ENCODE measurements around the gene SFXN3. TPM values are rescaled to one million over a fixed set of nuclear protein-coding genes. Genes with fewer than 3 reads are reported as not detected.

The SFXN3 gene
- total RNA-seq, 2 experiments from 2014 or later: 21.2 to 23.0 TPM

DNA sequence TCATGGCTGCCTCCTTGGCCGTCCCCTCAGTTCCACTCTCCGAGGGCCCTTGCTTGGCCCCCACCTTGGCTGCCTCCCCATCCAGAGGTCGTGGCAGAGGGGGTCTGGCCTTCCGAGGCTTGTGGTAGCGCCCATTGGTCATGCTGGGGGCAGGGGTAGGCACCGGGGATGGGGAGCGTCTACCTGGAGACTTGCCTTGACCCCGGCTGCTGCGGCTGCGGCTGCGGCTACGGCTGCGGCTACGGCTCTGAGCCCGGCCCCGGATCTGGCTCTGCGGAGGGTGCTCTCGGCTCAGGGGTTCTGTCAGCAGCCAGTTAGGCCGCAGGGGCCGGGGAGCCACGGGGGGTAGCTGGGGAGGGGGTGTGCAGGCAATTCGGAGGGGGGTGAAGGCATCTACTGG, 20.7 kb upstream of the SFXN3 start:
- POLR2A ChIA-PET: no interaction called here
- CTCF ChIA-PET: interaction anchor here (1.1 to 2.2 kb wide), 2 partner anchors 8 to 11 kb away, joined by 4 to 14 read pairs; partner anchors contain the start of gene LZTS2

DNA sequence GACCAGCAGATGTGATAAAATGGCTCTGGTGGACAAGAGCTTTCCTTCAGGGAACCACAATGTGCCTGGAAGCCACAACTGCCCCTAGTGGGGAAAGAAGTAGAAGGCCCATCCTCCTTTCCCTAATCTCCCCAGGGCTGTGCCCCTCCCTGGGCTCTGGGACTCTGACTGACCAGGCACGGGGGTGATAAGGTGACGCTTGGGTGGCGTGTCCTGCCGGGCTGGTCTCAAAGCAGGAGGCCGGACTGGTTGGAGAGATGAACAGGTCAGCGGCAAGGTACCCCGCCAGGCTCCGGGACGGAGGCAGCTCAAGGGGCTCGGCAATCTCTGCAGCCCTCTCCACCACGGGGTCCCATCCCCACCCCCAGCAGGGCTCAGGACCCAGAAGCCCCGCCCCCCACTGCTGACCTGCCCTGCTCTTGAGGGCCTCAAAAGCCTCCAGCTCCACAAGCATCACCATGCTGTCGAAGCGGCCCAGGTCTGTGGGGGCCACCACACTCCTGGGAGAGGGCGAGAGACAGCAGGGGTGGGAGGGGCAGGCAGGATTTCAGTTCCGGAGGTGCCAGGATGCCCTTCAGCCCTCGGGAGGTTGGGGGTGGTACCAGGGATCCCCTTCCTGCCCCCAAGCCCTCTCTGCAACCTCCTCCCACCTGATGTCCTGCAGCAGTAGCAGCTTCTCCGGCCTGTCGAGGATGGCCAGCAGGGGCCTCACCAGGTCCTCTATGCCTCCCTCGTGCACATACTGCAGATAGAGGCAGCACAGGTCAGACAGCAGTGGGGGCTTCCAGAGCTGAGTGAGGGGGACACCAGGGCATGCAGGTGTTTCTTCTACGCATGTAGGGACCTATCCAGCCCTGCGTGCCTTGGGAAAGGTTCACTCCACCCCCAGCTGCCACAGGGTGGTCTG, 19.3 kb upstream of the SFXN3 start:
- ChIA-PET CTCF (interaction anchor here (0.9 to 2.2 kb wide), 4 partner anchors 9 to 18 kb away, joined by 3 to 14 read pairs (median 4); partner anchors contain the start of gene LZTS2), POLR2A (no interaction called here)

DNA sequence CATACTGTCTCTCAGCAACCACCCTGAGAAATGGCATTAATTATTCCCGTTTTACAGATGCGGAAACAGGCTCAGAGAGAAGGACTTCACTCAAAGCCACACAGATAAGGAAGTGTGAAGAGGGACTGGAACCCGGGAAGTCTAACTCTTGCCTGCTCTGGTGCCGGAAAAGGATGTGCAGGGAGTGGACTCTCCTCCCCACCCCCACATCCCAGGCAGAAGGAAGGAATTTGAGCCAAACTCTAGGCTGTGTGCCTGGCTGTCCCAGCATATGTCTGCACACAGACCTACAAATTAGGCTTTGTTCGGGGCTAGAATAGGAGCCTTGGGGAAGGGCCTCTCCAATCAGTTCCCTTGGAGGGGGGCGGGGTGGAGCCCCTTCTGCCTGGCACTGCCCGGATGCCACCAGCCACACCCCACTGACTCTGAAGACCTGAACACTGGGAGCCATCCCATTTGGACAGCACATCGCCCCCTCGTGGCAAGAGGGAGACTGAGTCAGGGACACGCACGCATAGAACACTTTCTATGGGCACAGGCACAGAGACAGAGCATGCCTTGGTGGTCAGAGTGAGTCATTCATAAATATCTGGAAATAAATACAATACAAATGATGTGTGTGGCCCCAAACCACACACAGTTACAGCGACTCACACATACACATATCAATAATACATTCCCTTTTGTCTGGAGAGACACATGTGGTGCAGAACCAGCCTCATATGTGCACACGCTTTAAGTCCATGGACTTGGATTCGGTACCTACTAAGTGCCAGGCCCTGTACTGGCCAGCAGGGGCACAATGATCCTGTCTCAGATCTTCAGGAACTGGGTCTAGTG, 18.3 kb upstream of the SFXN3 start:
- POLR2A ChIA-PET: no interaction called here
- CTCF ChIA-PET: interaction anchor here (0.9 to 2.2 kb wide), 4 partner anchors 10 to 17 kb away, joined by 3 to 14 read pairs (median 4); partner anchors contain the start of gene LZTS2

DNA sequence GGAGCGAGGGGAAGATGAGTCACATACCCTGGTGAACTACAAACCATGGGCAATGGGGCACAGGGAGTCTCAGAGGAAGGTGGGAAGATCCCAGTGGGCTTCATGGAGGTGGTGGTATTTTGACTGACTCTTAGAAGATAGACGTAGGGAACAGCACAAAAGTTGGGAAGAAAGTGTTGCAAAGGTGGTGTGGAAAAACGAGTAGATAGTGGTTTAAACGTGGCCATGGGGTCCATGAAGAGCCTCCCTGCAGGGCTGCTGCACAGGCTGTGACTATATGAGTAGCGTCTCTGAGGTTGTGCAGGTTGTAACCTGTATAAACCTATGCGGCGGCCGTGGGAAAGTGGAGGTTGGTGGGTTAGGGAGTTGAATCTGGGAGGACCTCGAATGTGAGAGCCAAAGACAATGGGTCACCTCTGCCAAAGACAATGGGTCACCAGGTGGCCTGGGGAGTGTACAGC, 17.6 kb upstream of the SFXN3 start:
- POLR2A ChIA-PET: interaction anchor here (0.7 kb wide), 1 partner anchor 179 kb away, joined by 4 read pairs; no protein-coding TSS in a partner anchor

DNA sequence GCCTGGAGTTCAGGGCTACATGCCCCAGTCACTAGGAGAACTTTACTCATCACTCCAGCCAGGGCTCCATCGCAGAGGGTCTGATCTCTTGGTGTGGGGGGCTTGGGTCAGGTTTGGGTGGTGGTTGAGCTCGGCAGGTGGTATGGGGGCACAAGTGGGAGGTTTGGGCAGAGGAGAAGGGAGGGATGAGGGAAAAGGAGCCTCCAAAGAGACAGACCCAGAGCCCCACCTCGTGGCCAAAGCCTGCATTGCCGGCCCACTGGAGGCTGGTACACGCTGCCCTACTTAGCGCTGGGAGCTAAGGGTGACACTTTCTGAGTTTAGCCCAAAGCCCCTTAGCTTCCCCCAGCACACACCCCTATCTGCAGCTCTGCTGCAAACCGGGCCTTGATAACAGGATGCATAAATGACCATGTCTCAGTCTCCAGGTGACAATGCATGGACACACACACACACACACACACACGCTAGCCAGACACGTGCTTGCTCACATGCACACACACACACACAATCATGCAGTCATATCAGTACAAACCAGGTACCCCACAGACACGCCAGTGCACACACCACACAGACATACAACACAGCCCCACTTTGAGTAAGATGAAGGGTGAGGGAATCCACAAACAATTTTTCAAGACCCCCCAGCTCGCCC, 16.7 kb upstream of the SFXN3 start:
- ChIA-PET CTCF (interaction anchor here (0.7 to 4.6 kb wide), 23 partner anchors 9 to 546 kb away, joined by 3 to 36 read pairs (median 5); partner anchors contain the start of genes KAZALD1, LZTS2, PDZD7 and SFXN3), POLR2A (interaction anchor here (0.6 to 0.7 kb wide), 3 partner anchors 16 to 180 kb away, joined by 3 to 5 read pairs (median 4); partner anchors contain the start of gene PDZD7)

More for the DNA sequence above, 17.6 kb upstream of the SFXN3 start:
- CTCF ChIA-PET: interaction anchor here (0.6 to 4.6 kb wide), 15 partner anchors 8 to 547 kb away, joined by 3 to 36 read pairs (median 6); partner anchors contain the start of genes KAZALD1, LZTS2, PDZD7 and SFXN3

DNA sequence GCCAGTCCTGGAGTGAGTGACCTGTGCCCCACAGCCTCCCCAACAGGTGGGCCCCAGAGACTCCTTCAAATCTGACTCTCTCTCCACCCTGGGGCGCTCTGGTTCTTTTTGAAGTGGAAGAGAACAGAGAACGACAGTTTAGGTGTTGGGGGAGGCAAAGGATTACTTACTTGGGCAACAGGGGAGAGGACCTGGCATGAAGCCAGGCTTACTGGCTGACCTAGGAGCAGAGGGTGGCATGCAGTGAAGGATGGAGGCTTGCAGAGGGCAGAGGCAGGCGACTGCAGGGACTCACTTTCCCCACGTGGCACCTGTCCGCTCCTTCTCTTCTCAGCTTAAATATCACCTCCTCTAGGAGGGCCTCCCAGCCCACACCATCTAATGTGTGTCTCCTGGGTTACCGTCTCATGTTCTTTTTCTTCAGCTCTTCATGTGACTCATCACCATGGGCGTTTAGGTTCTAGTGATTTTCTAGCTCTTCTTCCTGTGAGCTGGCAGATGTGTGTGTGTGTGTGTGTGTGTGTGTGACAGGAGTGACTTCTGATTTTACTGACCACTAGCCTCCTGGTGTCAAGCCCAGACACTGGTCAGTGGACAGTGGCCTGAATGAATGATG, 16.0 kb upstream of the SFXN3 start:
- CTCF ChIA-PET: interaction anchor here (0.6 to 4.6 kb wide), 22 partner anchors 8 to 573 kb away, joined by 3 to 36 read pairs (median 6); partner anchors contain the start of genes KAZALD1, LZTS2, PDZD7 and SEMA4G
- POLR2A ChIA-PET: interaction anchor here (0.6 kb wide), 2 partner anchors 46 to 1699 kb away, joined by 3 read pairs; partner anchors contain the start of gene ARL3

DNA sequence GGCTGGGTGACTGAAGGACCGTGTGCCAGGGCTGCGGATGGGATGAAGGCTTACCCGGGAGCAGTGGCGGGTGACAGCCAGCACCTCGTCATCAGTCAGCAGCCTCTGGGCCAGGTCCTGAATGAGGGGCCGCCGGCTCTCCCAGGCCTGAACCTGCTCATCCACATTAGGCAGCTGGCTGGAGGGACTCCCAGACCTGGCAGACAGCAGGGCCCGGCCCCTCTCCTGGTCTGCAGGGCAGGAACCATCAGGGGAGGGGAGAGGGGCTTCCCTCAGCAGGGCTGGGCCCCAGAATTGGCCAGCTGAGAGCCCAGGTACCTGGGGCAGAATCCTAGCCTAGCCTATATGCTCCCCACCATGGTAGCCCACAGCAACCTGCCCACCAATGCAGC, 15.5 kb upstream of the SFXN3 start:
- CTCF ChIA-PET: interaction anchor here (0.6 to 4.6 kb wide), 13 partner anchors 13 to 1047 kb away, joined by 3 to 36 read pairs (median 7); partner anchors contain the start of genes KAZALD1, LZTS2, PDZD7 and SEMA4G
- POLR2A ChIA-PET: no interaction called here

DNA sequence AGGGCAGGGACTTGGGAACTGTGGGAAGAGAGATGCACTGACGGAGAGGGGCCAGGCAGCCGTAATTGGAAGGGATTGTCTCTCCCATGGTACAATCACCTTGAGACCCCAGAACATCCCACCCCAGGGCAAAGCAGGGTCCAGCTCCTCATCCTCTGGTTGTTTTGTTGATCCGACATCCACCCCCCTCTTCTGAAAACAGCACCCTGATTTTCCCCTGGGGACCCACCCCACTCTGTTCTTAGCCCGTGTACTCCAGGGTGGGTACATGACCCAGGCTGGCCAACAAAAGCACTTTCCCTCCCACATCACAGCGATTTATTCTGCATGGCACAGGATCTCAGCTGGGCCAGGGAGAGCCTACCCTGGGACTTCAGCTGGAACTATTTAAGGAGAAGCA, 14.2 kb upstream of the SFXN3 start:
- CTCF ChIA-PET: interaction anchor here (1.1 to 4.6 kb wide), 5 partner anchors 12 to 275 kb away, joined by 3 to 25 read pairs (median 5); partner anchors contain the start of genes KAZALD1 and SEMA4G
- POLR2A ChIA-PET: no interaction called here

DNA sequence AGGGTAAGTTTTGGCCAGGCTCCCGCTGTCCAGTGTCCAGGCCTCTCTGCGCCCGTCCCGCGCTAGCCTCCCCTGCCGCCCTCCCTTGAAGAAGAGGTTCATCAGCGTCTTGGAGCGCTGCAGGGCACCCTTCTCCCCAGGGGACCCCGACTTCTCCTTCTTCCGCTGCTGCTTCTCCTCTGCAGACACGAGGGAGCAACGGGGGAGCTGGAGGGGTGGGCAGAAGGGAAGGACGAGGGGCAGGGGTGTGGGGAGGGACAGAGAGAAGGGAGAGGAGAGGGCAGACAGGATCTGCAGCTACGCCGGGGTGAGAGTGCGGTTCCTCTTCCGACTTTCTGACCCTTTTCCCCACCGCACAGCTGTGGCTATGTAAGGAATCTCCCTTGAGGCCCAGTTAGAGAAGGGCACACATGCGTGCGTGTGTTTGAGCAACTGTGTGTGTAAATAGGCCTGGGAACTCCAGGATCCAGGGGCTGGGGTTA, 12.9 kb upstream of the SFXN3 start:
- POLR2A ChIA-PET: no interaction called here
- CTCF ChIA-PET: interaction anchor here (1.1 to 3.0 kb wide), 11 partner anchors 8 to 123 kb away, joined by 3 to 23 read pairs (median 6); partner anchors contain the start of genes KAZALD1, PDZD7 and SFXN3

DNA sequence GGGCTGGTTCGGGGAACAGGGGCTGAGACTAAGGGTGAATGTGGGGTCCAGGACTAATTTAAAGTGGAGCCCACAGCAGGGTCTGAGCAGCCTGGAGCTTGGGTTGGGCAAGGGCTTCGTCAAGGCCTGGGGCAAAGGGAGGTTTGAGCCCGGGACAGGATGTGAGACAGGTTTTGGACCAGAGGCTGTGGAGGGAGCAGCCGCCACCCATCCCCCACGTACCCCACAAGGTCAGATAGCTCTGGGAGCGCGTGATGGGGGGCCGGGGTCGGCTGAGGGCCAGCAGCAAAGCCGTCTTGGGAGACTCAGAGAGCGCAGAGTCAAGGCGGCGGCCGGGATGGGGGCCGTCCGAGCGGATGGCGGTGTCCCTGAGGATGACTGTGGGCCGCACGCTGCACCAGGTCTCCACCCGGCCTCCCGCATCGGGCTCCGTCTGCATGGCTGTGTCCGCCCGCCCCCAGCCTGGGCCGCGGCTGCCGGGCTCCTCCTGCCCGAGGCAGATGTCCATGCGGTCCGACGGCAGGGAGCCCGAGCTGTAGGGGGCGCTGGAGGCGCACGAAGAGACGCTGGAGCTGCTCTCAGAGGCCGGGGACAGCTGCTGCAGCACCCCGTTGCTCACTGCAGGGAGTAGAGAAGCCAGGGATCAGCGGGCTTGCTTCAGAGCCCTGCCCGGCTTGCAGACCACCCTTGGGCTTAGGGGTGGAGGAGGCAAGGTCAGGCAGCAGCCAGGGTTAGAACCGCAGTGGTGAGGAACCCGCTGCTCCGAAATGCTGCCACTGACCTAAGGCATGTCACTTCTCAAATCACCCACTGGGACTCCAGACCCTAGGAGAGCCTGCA, 12.2 kb upstream of the SFXN3 start:
- ChIA-PET CTCF (interaction anchor here (0.6 to 3.0 kb wide), 16 partner anchors 8 to 123 kb away, joined by 3 to 23 read pairs (median 5); partner anchors contain the start of genes KAZALD1, PDZD7 and SFXN3), POLR2A (no interaction called here)

DNA sequence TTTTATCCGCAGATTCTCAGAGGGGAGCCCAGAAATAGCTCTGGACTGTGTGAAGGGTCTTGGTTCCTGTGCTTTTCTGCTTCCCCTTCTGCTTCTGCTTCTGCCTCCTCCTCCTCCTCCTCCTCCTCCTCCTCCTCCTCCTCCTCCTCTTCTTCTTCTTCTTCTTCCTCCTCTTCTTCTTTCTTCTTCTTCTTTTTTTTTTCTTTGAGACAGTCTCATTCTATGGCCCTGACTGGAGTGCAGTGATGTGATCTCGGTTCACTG, 11.7 kb upstream of the SFXN3 start:
- CTCF ChIA-PET: interaction anchor here (0.6 to 3.0 kb wide), 16 partner anchors 8 to 122 kb away, joined by 3 to 23 read pairs (median 5); partner anchors contain the start of genes KAZALD1, PDZD7 and SFXN3
- POLR2A ChIA-PET: no interaction called here

DNA sequence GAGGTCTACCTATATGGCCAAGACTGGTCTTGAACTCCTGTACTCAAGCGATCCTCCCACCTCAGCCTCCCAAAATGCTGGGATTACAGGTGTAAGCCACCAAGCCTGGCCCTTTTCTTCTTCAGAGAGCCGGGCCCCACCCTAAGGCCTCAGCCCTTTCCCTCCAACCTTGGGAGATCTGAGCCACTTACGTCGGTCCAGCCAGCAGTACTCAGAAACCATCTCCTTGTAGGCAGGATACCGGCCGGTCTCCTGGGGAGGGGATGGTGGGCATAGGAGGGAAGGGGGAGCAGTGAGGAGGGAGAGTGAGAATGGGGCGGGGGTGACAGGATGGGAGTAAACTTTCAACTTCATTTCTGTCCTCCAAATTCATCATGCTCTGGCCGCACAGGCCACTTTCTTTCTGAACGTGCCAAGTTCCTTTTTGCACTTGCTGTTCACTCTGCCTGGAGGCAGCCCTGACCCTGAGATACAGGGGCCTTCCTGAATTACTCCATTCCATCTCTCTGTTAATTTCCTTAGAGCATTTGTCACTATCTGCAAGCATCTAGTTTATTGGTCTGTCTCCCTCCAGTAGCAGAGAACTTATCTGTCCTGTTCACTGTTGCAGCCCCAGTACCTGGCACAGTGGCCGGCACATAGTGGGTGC, 10.5 kb upstream of the SFXN3 start:
- CTCF ChIA-PET: interaction anchor here (2.6 to 3.0 kb wide), 2 partner anchors 22 to 30 kb away, joined by 11 to 23 read pairs; no protein-coding TSS in a partner anchor
- POLR2A ChIA-PET: no interaction called here

DNA sequence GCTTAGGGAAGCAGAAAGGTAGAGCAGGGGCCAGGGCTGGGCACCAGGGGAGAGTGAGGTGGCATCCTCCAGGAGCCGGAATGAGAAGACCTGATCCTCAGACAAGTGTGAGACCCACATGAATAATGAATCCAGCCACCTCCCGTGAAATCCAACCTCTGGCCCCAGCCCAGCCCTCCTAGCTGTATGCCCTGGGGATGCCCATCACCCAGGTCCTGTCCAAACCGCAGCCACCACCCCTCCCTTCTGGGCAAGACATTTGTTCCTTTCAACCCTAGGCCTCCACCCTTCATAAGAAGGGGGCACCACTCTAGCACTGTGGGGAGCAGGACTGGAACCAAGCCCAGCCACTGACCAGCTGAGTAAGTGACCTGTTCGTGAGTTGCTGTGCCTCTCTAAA, 9.8 kb upstream of the SFXN3 start:
- POLR2A ChIA-PET: no interaction called here
- CTCF ChIA-PET: no interaction called here

DNA sequence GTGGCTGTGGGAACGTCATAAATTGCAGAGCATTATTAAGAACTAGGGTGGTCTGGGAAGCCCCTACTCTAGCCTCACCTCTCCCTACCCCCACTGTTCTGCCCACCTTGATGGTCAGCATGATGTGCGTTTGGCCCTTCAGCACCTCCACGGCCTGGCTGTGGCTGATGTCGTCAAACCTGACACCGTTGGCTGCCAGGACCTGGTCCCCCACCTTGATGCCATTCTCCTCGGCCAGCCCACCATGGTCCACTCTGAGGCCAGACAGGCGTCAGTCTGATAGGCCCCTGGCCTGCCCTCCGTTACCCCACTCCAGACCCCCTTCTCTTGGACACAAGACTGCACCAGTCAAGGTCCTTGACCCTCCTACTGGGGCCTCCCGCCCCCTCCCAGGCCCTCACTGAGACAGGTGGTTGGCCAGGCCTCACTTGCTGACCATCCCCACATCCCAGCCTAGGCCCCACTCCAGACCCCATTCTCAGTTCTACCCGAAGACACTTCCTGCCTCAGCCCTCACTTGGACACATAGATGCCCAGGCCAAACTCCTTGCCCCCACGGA, 9.3 kb upstream of the SFXN3 start:
- ChIA-PET POLR2A (no interaction called here), CTCF (no interaction called here)

DNA sequence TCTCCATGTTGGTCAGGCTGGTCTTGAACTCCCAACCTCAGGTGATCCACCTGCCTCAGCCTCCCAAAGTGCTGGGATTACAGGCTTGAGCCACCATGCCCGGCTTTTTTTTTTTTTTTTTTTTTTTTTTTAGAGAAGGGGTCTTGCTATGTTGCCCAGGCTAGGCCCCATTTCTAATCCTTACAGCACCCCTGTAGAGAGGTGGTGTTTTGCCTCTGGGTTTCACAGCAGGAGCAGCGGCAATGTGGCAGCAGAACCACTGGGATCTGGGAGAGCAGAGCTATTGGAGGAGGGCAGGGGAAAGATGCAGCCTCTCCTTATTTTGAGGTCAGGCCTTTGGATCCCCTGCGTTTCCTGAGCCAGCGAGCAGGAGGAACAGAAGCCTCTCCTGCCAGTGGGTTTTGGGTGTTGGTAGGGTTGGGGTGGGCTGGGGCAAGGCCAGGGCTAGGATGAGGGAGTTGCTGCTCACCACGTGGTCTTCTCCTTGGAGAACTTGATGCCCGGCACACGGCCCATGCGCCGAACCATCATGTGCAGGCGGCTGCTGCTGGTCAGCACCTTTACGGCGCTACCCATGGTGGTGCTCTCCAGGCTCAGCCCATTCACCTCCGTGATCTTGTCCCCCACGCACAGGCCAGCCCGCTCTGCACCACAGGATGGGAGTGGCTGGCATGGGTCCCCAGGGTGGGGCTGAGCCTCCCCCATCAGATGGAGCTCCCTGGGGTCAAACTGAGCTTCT, 7.9 kb upstream of the SFXN3 start:
- POLR2A ChIA-PET: no interaction called here

More for the DNA sequence above, 7.9 kb upstream of the SFXN3 start:
- CTCF ChIA-PET: interaction anchor here (1.0 to 1.8 kb wide), 2 partner anchors 9 to 24 kb away, joined by 3 to 5 read pairs; partner anchors contain the start of gene LZTS2

Data from activated CD8-positive, alpha-beta memory T cell treated with anti-CD3 and anti-CD28 coated beads for 36 hours (primary cell).